Measurements from ENCODE around the gene CLRN3. TPM values are rescaled to one million over a fixed set of nuclear protein-coding genes. Genes with fewer than 3 reads are reported as not detected.

CLRN3 gene
- total and polyA plus RNA-seq, 2 of the 8 experiments (the other 6 are each of a cell fraction or from before 2014, with no cell fraction given): not detected

DNA sequence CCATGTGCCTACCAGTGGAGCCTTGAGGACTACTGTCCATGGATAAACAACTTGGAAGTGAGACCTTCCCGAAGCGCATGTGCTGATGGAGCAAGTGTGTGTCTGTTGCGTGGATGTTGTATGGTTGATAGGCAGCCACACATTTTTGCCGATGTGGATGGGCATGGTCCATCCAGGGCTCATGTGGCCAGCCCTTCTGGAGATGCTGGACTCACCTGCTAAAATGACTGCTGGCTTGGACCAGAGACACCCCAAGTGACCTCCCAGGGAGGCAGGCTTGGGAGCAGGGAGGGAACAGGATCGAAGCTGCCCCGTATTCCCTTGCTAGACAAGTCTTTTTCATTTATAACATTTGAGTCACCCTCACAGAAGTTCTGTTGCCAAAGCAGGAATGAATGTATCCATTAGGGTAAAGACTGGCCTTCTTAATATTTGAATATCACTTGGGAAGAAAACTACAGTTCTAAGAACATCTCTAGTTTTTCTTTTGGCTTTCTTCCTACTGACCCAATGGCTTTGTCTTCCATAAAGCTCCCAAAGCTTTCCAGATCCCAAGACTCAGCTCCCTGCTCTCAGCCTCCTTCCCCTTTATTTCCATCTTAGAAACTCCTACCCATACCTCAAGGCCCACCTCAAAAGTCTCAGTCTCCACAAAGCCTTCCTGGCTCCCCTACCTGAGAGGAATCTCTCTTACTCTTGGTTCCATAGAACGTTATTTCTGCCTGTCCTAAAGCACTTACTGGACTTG is 17.1 kb upstream of the CLRN3 start:
- no peak overlapping the region for H3K18ac ChIP-seq (ENCODE audit: extremely low read depth, low read length)
- H2BK5ac ChIP-seq (ENCODE audit: low read depth, low read length): no peak overlapping the region
- no peak overlapping the region for H2BK15ac ChIP-seq (ENCODE audit: low read length)
- H2AK5ac ChIP-seq (ENCODE audit: low read depth, low read length): no peak overlapping the region
- H3K56ac ChIP-seq (replicated peaks; ENCODE audit: insufficient read length, low read depth, low read length): no peak overlapping the region
- H3K4ac ChIP-seq (replicated peaks; ENCODE audit: insufficient read length, low read depth, low read length): no peak overlapping the region
- H2AFZ ChIP-seq (ENCODE audit: low read length): no peak overlapping the region
- peaks cover 3% of the 10 kb centered on the region; the same call in 1 of the 2 replicates for H3K23me2 ChIP-seq (ENCODE audit: low read depth, low read length)
- no peak overlapping the region for H3K23ac ChIP-seq (ENCODE audit: insufficient read length)
- H4K91ac ChIP-seq (replicated peaks; ENCODE audit: insufficient read length, low read length): no peak overlapping the region
- H2BK120ac ChIP-seq (replicated peaks; ENCODE audit: low read depth, low read length): no peak overlapping the region
- H2BK20ac ChIP-seq (ENCODE audit: low read length): no peak overlapping the region
- peaks cover 0 to 3% (median 1%) of the 10 kb centered on the region in 4 experiments; a peak in 5 of 7 replicates for H3K4me1 ChIP-seq (replicated peaks in 1 of 4; ENCODE audit: control insufficient read depth in 3 of 4, insufficient read depth in 4 of 4, low read length in 3 of 4)
- H4K5ac ChIP-seq (ENCODE audit: insufficient read length, low read depth, low read length): no peak overlapping the region
- H3K14ac ChIP-seq (ENCODE audit: insufficient read length): no peak overlapping the region
- no peak overlapping the region for H2BK12ac ChIP-seq (ENCODE audit: low read depth, low read length)
- H3K79me2 ChIP-seq (ENCODE audit: control insufficient read depth in 1 of 2, insufficient read depth in 2 of 2, low read length in 2 of 2): no peaks in the 10 kb centered on the region
- no peak overlapping the region for H4K8ac ChIP-seq (ENCODE audit: extremely low read depth, insufficient read depth, low read length)
- ChIA-PET POLR2A (ENCODE audit: partially characterized antibody) (no interaction called here), CTCF (ENCODE audit: partially characterized antibody) (no interaction called here)
- FAIRE-seq (no peak), DNase-seq (ENCODE audit: low read depth in 1 of 2, low spot score in 2 of 2) (no peak)
- no peaks in the 10 kb centered on the region for H3K9me3 ChIP-seq (ENCODE audit: insufficient read depth in 2 of 2, low read depth in 1 of 2, low read length in 1 of 2)
- no peak overlapping the region for H3K9ac ChIP-seq (replicated peaks in 1 of 4; ENCODE audit: extremely low read depth in 1 of 4, low read depth in 3 of 4, low read length in 3 of 4)
- no peaks in the 10 kb centered on the region for H3K79me1 ChIP-seq (ENCODE audit: low read depth, low read length)
- H3K36me3 ChIP-seq (ENCODE audit: control insufficient read depth in 2 of 4, insufficient read depth in 4 of 4, low read length in 3 of 4): no peaks in the 10 kb centered on the region
- H3K4me3 ChIP-seq (ENCODE audit: extremely low read depth in 1 of 4, insufficient read depth in 2 of 4, low read depth in 3 of 4, low read length in 4 of 4): no peak overlapping the region
- no peak overlapping the region for H3K27ac ChIP-seq (ENCODE audit: low read depth, low read length)
- peaks cover 0 to 2% of the 10 kb centered on the region in 2 experiments for H4K20me1 ChIP-seq (replicated peaks in 1 of 2; ENCODE audit: control insufficient read depth in 1 of 2, insufficient read depth in 2 of 2, low read length in 2 of 2)
- WGBS, 2 experiments (ENCODE audit: extremely low coverage in 1 of 2, insufficient coverage in 1 of 2, insufficient read length in 1 of 2, insufficient replicate concordance in 2 of 2, low coverage in 1 of 2, low lambda C conversion rate in 2 of 2, missing lambda C conversion rate in 1 of 2): 92% methylated on average over 7 of the region's 7 CpGs; no CpG with 5 or more reads in 1 of the 2 experiments
- H3K27me3 ChIP-seq (replicated peaks in 1 of 4; ENCODE audit: control insufficient read depth in 3 of 4, extremely low read depth in 1 of 4, insufficient read depth in 3 of 4, low read length in 3 of 4): peaks cover 3 to 23% (median 15%) of the 10 kb centered on the region in 4 experiments
- H3K4me2 ChIP-seq (ENCODE audit: insufficient read depth in 1 of 2, low read depth in 2 of 2, low read length in 2 of 2): no peak overlapping the region
- TF ChIP-seq RFX5 (IDR thresholded peaks at IDR 0.05; ENCODE audit: borderline replicate concordance, low read depth, low read length) (no peak), KDM5A (IDR thresholded peaks at IDR 0.05; ENCODE audit: low read length) (no peak)

All from H1 (cell line).